Adrenal gland (tissue), 12 donors: Measurements from ENCODE around the gene NR2C1. TPM values are rescaled to one million over a fixed set of nuclear protein-coding genes. Genes with fewer than 3 reads are reported as not detected.

Experiments used
- DNase-seq, 7 donors: peaks; one replicate each; pipeline ENCODE4 v3.0.0-alpha.2; 2019 to 2020
- H3K27ac ChIP-seq, 5 donors: fragments of 200-600 bp; sonication (generic) in 4 of 5; 1 replicate in 3 of 5; 2 replicates in 2 of 5; pipeline versions ENCODE4 v1.5.1 to v1.8.0; 2016 to 2020; ENCODE audit warnings: mild to moderate bottlenecking in 1 of 5
- H3K27me3 ChIP-seq: fragments of 200-600 bp; 2 replicates; pipeline ENCODE4 v1.8.0; 2021
- H3K36me3 ChIP-seq, 2 donors: fragments of 200-600 bp; replicated peaks in 1 of 2; 1 replicate in 1 of 2; 2 replicates in 1 of 2; pipeline versions ENCODE4 v1.5.1 to v1.8.0; 2018 to 2022
- H3K4me1 ChIP-seq, 2 donors: fragments of 200-600 bp; replicated peaks in 1 of 2; 1 replicate in 1 of 2; 2 replicates in 1 of 2; pipeline versions ENCODE4 v1.5.1 to v1.8.0; 2018 to 2021
- H3K4me3 ChIP-seq, 4 donors: fragments of 200-600 bp; sonication (generic) in 3 of 4; one replicate each; pipeline ENCODE4 v1.5.1; 2016 to 2018
- H3K9me3 ChIP-seq, 3 donors: fragments of 200-600 bp; sonication (generic) in 1 of 3; replicated peaks in 1 of 3; 1 replicate in 2 of 3; 2 replicates in 1 of 3; pipeline versions ENCODE4 v1.5.1 to v1.8.0; 2016 to 2021
- CTCF ChIP-seq, 6 experiments: fragments of 450-650 bp in 4 of 6; fragments of 200-600 bp in 2 of 6; sonication (generic) in 1 of 6; IDR thresholded peaks; 1 replicate in 5 of 6; 2 replicates in 1 of 6; pipeline versions ENCODE4 v1.5.1 to v1.8.0; 2016 to 2021; ENCODE audit warnings: antibody characterized with exemption in 6 of 6, mild to moderate bottlenecking in 2 of 6, moderate library complexity in 1 of 6
- POLR2A ChIP-seq, 2 donors: fragments of 450-650 bp; IDR thresholded peaks; one replicate each; pipeline ENCODE4 v1.6.1; 2017; ENCODE audit warnings: antibody characterized with exemption in 2 of 2, mild to moderate bottlenecking in 2 of 2, moderate library complexity in 1 of 2
- WGBS, 4 donors: extraction: QIAGEN DNeasy Blood & Tissue Kit in 2 of 4; methylation state at CpG; one replicate each; pipeline versions ENCODE4 v1.1.5 to v1.1.7; 2013 to 2017; 5-methylcytosine and 5-hydroxymethylcytosine counted together
- intact Hi-C, 2 donors: fragments of 100-400 bp; cut with DNase I; formaldehyde crosslinking; loops; one replicate each; pipeline versions ENCODE4 v1.14.1 to v1.15.0; 2022 to 2023
- polyA plus RNA-seq, 3 donors: library from polyadenylated mRNA; stranded (reverse); fragments of 200-250 nt in 2 of 3; fragments of 350-450 nt in 1 of 3; fragmentation: Illumina TruSeq in 1 of 3; extraction: RNeasy Lipid Tissue Mini Kit (QIAGEN cat#74804) in 1 of 3; gene quantifications; one replicate each; pipeline ENCODE4 v1.2.3, GENCODE V29; 2013 to 2014
- total RNA-seq, 9 donors: library from RNA; depleted of rRNA in 4 of 9; stranded (reverse); fragments of >200 nt in 4 of 9; fragments of 120-200 nt in 1 of 9; fragmentation: NEBNext Ultra II Directional in 1 of 9; extraction: Animal tissue kit (Norgen Biotek cat#: 25700) in 1 of 9; gene quantifications; one replicate each; pipeline versions ENCODE4 v1.1.0 to v1.2.4, GENCODE V29; 2013 to 2023
- donor health status: healthy with polysubstance abuse.
- donor health status: Bipolar disorder and iron deficiency.
- donor health status: DM: yes; HTN: yes; CAD: no.
- donor health status: DM: no; HTN: no; CAD: no.
- donor health status: DM: no; HTN: no; CAD: no.
- donor health status: DM: yes; HTN: yes; CAD: no.

Gene NR2C1
- total and polyA plus RNA-seq, 12 donors: 19.8 to 300 (median 45.6) TPM

DNA sequence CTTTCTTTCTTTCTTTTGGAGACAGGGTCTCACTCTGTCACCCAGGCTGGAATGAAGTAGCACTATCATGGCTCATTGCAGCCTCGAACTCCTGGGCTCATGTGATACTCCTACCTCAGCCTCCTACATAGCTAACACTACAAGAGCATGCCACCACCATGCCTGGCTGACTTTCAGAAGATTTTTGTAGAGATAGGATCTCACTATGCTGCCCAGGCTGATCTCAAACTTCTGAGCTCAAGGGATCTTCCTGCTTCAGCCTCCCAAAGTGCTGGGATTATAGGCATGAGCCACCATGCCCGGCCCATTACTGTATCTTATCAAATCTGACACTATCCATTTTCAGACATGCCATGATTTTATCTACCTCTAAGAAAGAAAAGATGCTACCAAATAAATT, 101.5 kb downstream of the NR2C1 start:
- no peak overlapping the region for H3K4me3 ChIP-seq
- H3K9me3 ChIP-seq: no peaks in the 10 kb centered on the region
- H3K27me3 ChIP-seq: no peaks in the 10 kb centered on the region
- intact Hi-C loops: no loop called here
- TF ChIP-seq POLR2A (IDR thresholded peaks at IDR 0.05) (no peak), CTCF (IDR thresholded peaks at IDR 0.05) (no peak)
- H3K4me1 ChIP-seq: peaks cover 0 to 4% of the 10 kb centered on the region in 2 donors
- no peak for DNase-seq
- 95 to 98% (median 96%) methylated on average over 2 of the region's 2 CpGs for WGBS, 4 donors
- no peaks in the 10 kb centered on the region for H3K36me3 ChIP-seq
- no peak overlapping the region for H3K27ac ChIP-seq

DNA sequence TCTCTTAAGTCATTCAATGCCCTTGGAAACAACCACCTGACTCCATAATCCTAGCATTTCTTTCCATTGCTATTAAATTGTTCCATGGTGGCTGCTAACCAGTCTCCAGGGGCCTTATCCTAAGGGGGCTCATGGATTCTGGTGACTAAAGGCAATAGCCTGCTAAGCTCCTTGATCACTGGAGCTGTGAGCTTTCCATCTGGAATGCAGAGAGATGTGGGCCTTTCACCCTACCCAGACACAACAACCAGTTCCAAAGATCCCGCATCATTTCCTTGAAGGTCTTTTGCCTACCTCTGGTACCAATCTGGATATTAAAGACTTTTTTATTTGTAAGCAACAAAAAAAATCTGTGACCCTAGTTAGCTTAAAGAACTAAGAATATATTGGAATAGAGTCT, 102.9 kb downstream of the NR2C1 start:
- 98 to 100% (median 100%) methylated on average over 1 of the region's 1 CpG for WGBS, 4 donors
- no peak for TF ChIP-seq CTCF (IDR thresholded peaks at IDR 0.05)
- no peak for TF ChIP-seq POLR2A (IDR thresholded peaks at IDR 0.05)
- H3K27me3 ChIP-seq: no peaks in the 10 kb centered on the region
- H3K4me1 ChIP-seq: peaks cover 0 to 4% of the 10 kb centered on the region in 2 donors
- intact Hi-C loops: no loop called here
- H3K36me3 ChIP-seq: no peaks in the 10 kb centered on the region
- H3K27ac ChIP-seq: no peak overlapping the region
- no peaks in the 10 kb centered on the region for H3K9me3 ChIP-seq
- no peak overlapping the region for H3K4me3 ChIP-seq
- DNase-seq: no peak

Other genes with a start within 250 kb of the NR2C1 start
- 100 to 1,000 TPM in 8 of 9 donors, 10 to 100 TPM in 1; 84.0 to 239 (median 118) TPM for gene NDUFA12, start 69.9 kb downstream of the NR2C1 start, total RNA-seq
- gene NDUFA12, start 69.9 kb downstream of the NR2C1 start, polyA plus RNA-seq: 100 to 1,000 TPM in 2 of 3 donors, 10 to 100 TPM in 1; 96.8 to 297 (median 177) TPM
- gene FGD6, start 143.8 kb upstream of the NR2C1 start, total RNA-seq: 10 to 100 TPM; 10.1 to 33.9 (median 21.5) TPM
- 1 to 10 TPM; 2.3 to 5.7 (median 2.7) TPM for gene FGD6, start 143.8 kb upstream of the NR2C1 start, polyA plus RNA-seq
- 100 to 1,000 TPM in 3 of 9 donors, 10 to 100 TPM in 6; 50.9 to 189 (median 91.5) TPM for gene VEZT, start 144.2 kb upstream of the NR2C1 start, total RNA-seq
- 100 to 1,000 TPM in 1 of 3 donors, 10 to 100 TPM in 2; 34.8 to 152 (median 39.0) TPM for gene VEZT, start 144.2 kb upstream of the NR2C1 start, polyA plus RNA-seq